CD14-positive monocyte (primary cell): ENCODE measurements around the gene DPYD. TPM values are rescaled to one million over a fixed set of nuclear protein-coding genes. Genes with fewer than 3 reads are reported as not detected.

Experiments used
- DNase-seq, 3 donors: peaks; one replicate each; pipeline ENCODE4 v3.0.0-alpha.2; 2011 to 2022
- H2AFZ ChIP-seq: 2 replicates; pipeline ENCODE4 v1.6.0; 2012; ENCODE audit warnings: mild to moderate bottlenecking, low read depth, low read length, inconsistent platforms; ENCODE audit not compliant: insufficient read depth, poor library complexity, severe bottlenecking
- H3K27ac ChIP-seq, 2 donors: 1 replicate in 1 of 2; 2 replicates in 1 of 2; pipeline ENCODE4 v1.5.1; 2012 to 2013; ENCODE audit warnings: low read length in 2 of 2, control low read depth in 1 of 2, inconsistent platforms in 1 of 2, low read depth in 1 of 2, mild to moderate bottlenecking in 1 of 2
- H3K27me3 ChIP-seq, 2 donors: one replicate each; pipeline versions ENCODE4 v1.6.0 to v1.6.1; 2011 to 2013; ENCODE audit warnings: low read length in 2 of 2; ENCODE audit not compliant: control insufficient read depth in 2 of 2, insufficient read depth in 2 of 2
- H3K36me3 ChIP-seq, 2 donors: replicated peaks in 1 of 2; 1 replicate in 1 of 2; 2 replicates in 1 of 2; pipeline versions ENCODE4 v1.5.1 to v1.6.1; 2012 to 2013; ENCODE audit warnings: low read length in 2 of 2, control low read depth in 1 of 2, inconsistent platforms in 1 of 2, mild to moderate bottlenecking in 1 of 2; ENCODE audit not compliant: insufficient read depth in 2 of 2, control insufficient read depth in 1 of 2
- H3K4me1 ChIP-seq, 2 donors: 1 replicate in 1 of 2; 2 replicates in 1 of 2; pipeline versions ENCODE4 v1.5.1 to v1.6.1; 2012 to 2013; ENCODE audit warnings: low read length in 2 of 2, control low read depth in 1 of 2, inconsistent platforms in 1 of 2, mild to moderate bottlenecking in 1 of 2, moderate library complexity in 1 of 2; ENCODE audit not compliant: insufficient read depth in 2 of 2, control insufficient read depth in 1 of 2
- H3K4me2 ChIP-seq: replicated peaks from 2 replicates; pipeline ENCODE3; 2012; ENCODE audit warnings: low read length, moderate library complexity, mild to moderate bottlenecking; ENCODE audit not compliant: poor library complexity, severe bottlenecking; ENCODE audit errors: extremely low read depth
- H3K4me3 ChIP-seq, 3 experiments: fragments of 200-600 bp in 1 of 3; sonication (generic) in 1 of 3; replicated peaks in 1 of 3; 1 replicate in 2 of 3; 2 replicates in 1 of 3; pipeline ENCODE4 v1.5.1; 2011 to 2013; ENCODE audit warnings: low read length in 3 of 3, mild to moderate bottlenecking in 3 of 3, control low read depth in 2 of 3, low read depth in 2 of 3, inconsistent platforms in 1 of 3, moderate library complexity in 1 of 3
- H3K79me2 ChIP-seq: 2 replicates; pipeline ENCODE4 v1.6.0; 2012; ENCODE audit warnings: mild to moderate bottlenecking, control low read depth, inconsistent platforms, low read length, moderate library complexity; ENCODE audit not compliant: insufficient read depth
- H3K9ac ChIP-seq: 2 replicates; pipeline ENCODE4 v1.6.0; 2017; ENCODE audit warnings: low read length, mild to moderate bottlenecking; ENCODE audit not compliant: insufficient read depth, poor library complexity, severe bottlenecking
- H3K9me3 ChIP-seq, 2 donors: replicated peaks in 1 of 2; 1 replicate in 1 of 2; 2 replicates in 1 of 2; pipeline versions ENCODE4 v1.5.1 to v1.6.1; 2012 to 2013; ENCODE audit warnings: low read length in 2 of 2, control low read depth in 1 of 2; ENCODE audit not compliant: control insufficient read depth in 1 of 2, insufficient read depth in 1 of 2
- H4K20me1 ChIP-seq: 2 replicates; pipeline ENCODE4 v1.6.0; 2012; ENCODE audit warnings: mild to moderate bottlenecking, low read length, control low read depth, moderate library complexity; ENCODE audit not compliant: insufficient read depth
- H3K27ac Mint-ChIP-seq, 7 donors: one replicate each; pipeline ENCODE4 v1.8.0; 2020; ENCODE audit warnings: mild to moderate bottlenecking in 7 of 7, mixed read lengths in 7 of 7, moderate library complexity in 6 of 7, inconsistent platforms in 2 of 7
- H3K27me3 Mint-ChIP-seq, 3 donors: one replicate each; pipeline ENCODE4 v1.8.0; 2021 to 2022; ENCODE audit warnings: low read depth in 3 of 3, mild to moderate bottlenecking in 3 of 3, mixed read lengths in 3 of 3, moderate library complexity in 3 of 3, inconsistent platforms in 1 of 3
- H3K36me3 Mint-ChIP-seq, 2 donors: one replicate each; pipeline ENCODE4 v1.8.0; 2020; ENCODE audit warnings: mixed read lengths in 2 of 2, inconsistent platforms in 1 of 2, mild to moderate bottlenecking in 1 of 2
- H3K4me1 Mint-ChIP-seq: one replicate; pipeline ENCODE4 v1.8.0; 2020; ENCODE audit warnings: mild to moderate bottlenecking, mixed read lengths
- H3K4me3 Mint-ChIP-seq, 2 donors: one replicate each; pipeline ENCODE4 v1.8.0; 2020; ENCODE audit warnings: mild to moderate bottlenecking in 2 of 2, mixed read lengths in 2 of 2, moderate library complexity in 1 of 2
- H3K9me3 Mint-ChIP-seq, 7 donors: one replicate each; pipeline ENCODE4 v1.8.0; 2020 to 2022; ENCODE audit warnings: mixed read lengths in 7 of 7, mild to moderate bottlenecking in 6 of 7, moderate library complexity in 6 of 7, inconsistent platforms in 2 of 7
- WGBS: methylation state at CpG from one replicate; pipeline ENCODE4 v1.1.5; 2013; ENCODE audit warnings: missing lambda C conversion rate; ENCODE audit not compliant: insufficient coverage; 5-methylcytosine and 5-hydroxymethylcytosine counted together
- intact Hi-C, 2 donors: fragments of 100-400 bp; cut with micrococcal nuclease; formaldehyde crosslinking; loops; one replicate each; pipeline versions ENCODE4 v1.15.0 to v1.15.1; 2023
- polyA plus RNA-seq, 3 donors: library from polyadenylated mRNA; depleted of rRNA in 1 of 3; unstranded in 2 of 3; stranded (reverse) in 1 of 3; fragments of 300-500 nt in 2 of 3; fragments of >200 nt in 1 of 3; fragmentation: Illumina TruSeq in 2 of 3; gene quantifications; 1 replicate in 2 of 3; 2 replicates in 1 of 3; pipeline ENCODE4 v1.2.3, GENCODE V29; 2012 to 2021
- TF ChIP-seq, protein P1 (sequence below): fragments of 200-600 bp; IDR thresholded peaks from one replicate; pipeline ENCODE4 v1.8.0; 2022; ENCODE audit warnings: antibody characterized with exemption, mild to moderate bottlenecking

Gene DPYD
- polyA plus RNA-seq, 3 donors, result 87.6 to 171 (median 144) TPM

DNA sequence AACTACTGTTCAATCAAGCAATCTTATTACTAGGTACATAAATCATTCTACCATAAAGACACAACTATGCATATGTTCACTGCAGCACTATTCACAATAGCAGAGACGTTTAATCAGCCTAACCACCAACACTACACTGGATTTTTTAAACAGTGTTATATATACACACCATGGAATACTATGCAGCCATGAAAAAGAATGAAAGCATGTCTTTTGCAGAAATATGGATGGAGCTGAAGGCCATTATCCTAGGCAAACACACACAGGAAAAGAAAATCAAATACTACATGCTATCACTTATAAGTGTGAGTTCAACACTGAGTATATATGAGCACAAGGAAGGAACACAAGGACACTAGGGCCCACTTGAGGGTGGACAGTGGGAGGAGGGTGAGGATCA lies 159.2 kb downstream of the DPYD start:
- Histone ChIP-seq H3K27me3 (no peaks in the 10 kb centered on the region), H3K79me2 (peaks cover 17% of the 10 kb centered on the region), H3K9ac (no peak overlapping the region), H3K4me3 (no peak overlapping the region), H2AFZ (no peak overlapping the region), H3K4me2 (no peak overlapping the region), H3K36me3 (peaks cover 20 to 62% of the 10 kb centered on the region in 2 donors), H3K9me3 (no peaks in the 10 kb centered on the region), H4K20me1 (peaks cover 100% of the 10 kb centered on the region), H3K27ac (no peak overlapping the region), H3K4me1 (peaks cover 0 to 8% of the 10 kb centered on the region in 2 donors)
- no peaks in the 10 kb centered on the region for H3K27me3 Mint-ChIP-seq
- intact Hi-C loops, result no loop called here
- DNase-seq, result no peak
- TF ChIP-seq, protein P1, sequence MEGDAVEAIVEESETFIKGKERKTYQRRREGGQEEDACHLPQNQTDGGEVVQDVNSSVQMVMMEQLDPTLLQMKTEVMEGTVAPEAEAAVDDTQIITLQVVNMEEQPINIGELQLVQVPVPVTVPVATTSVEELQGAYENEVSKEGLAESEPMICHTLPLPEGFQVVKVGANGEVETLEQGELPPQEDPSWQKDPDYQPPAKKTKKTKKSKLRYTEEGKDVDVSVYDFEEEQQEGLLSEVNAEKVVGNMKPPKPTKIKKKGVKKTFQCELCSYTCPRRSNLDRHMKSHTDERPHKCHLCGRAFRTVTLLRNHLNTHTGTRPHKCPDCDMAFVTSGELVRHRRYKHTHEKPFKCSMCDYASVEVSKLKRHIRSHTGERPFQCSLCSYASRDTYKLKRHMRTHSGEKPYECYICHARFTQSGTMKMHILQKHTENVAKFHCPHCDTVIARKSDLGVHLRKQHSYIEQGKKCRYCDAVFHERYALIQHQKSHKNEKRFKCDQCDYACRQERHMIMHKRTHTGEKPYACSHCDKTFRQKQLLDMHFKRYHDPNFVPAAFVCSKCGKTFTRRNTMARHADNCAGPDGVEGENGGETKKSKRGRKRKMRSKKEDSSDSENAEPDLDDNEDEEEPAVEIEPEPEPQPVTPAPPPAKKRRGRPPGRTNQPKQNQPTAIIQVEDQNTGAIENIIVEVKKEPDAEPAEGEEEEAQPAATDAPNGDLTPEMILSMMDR, result no peak
- no peak overlapping the region for H3K4me3 Mint-ChIP-seq
- peaks cover 22% of the 10 kb centered on the region for H3K4me1 Mint-ChIP-seq
- peaks cover 43 to 52% of the 10 kb centered on the region in 2 donors for H3K36me3 Mint-ChIP-seq
- no CpG with 5 or more reads among the region's 1 CpG for WGBS
- peaks cover 0 to 6% (median 5%) of the 10 kb centered on the region in 7 donors for H3K9me3 Mint-ChIP-seq
- no peak overlapping the region for H3K27ac Mint-ChIP-seq

DNA sequence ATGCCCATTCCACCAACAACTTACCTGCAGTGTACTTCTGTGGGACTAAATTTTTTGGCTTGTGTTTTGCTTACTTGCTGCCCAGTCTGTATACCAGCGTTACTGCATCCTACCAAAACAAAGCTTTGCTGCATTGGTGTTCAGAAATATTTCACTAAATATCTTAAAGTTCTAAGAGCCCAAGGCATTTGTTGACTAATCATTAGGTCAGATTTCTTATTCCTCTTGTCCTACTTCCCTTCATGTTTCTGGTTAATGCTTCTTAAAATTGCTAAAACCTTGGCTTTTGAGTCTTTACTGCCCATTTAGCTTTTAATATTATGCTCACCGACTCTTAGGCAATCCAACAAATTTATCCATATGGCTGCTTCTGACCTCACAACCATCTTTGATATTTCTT lies 161.8 kb downstream of the DPYD start:
- H3K27ac Mint-ChIP-seq, result peak overlapping the region in 2 of 7 donors; percentile 4 to 10
- H3K4me1 Mint-ChIP-seq, result peaks cover 8% of the 10 kb centered on the region
- peaks cover 43 to 55% of the 10 kb centered on the region in 2 donors for H3K36me3 Mint-ChIP-seq
- no peak overlapping the region for H3K4me3 Mint-ChIP-seq
- Histone ChIP-seq H3K4me2 (no peak overlapping the region), H3K4me3 (no peak overlapping the region), H3K79me2 (peaks cover 17% of the 10 kb centered on the region), H3K9me3 (no peaks in the 10 kb centered on the region), H2AFZ (no peak overlapping the region), H3K9ac (no peak overlapping the region), H3K27me3 (no peaks in the 10 kb centered on the region), H3K4me1 (peaks cover 0 to 3% of the 10 kb centered on the region in 2 donors), H3K27ac (no peak overlapping the region), H4K20me1 (peaks cover 100% of the 10 kb centered on the region), H3K36me3 (peaks cover 20 to 67% of the 10 kb centered on the region in 2 donors)
- intact Hi-C loops, result no loop called here
- TF ChIP-seq, protein P1, result no peak
- 100% methylated on average over 1 of the region's 2 CpGs for WGBS
- no peak for DNase-seq
- H3K27me3 Mint-ChIP-seq, result no peaks in the 10 kb centered on the region
- H3K9me3 Mint-ChIP-seq, result peaks cover 0 to 6% (median 5%) of the 10 kb centered on the region in 7 donors
